H1 (cell line): ENCODE measurements around the gene PHGDH. TPM values are rescaled to one million over a fixed set of nuclear protein-coding genes. Genes with fewer than 3 reads are reported as not detected.
"Not testable (repeated sequence)": the region's sequence is repeated elsewhere in the genome, so short reads cannot be mapped to it uniquely, and the experiment has no call there.

Experiments
- CTCF ChIA-PET: fragments of 300-600 bp; sonication (Branson Sonifier 250); formaldehyde crosslinking; loops from one replicate; lab custom pipeline; 2021; ENCODE audit not compliant: partially characterized antibody; lab: Charles Lee
- POLR2A ChIA-PET: fragments of 300-600 bp; sonication (Branson Sonifier 250); formaldehyde crosslinking; loops from one replicate; lab custom pipeline; 2021; ENCODE audit warnings: inconsistent platforms; ENCODE audit not compliant: partially characterized antibody; lab: Charles Lee
- DNase-seq, 2 experiments: peaks; one replicate each; pipeline versions ENCODE4 v3.0.0 to v3.0.0-alpha.2; 2010 to 2022; ENCODE audit warnings: low spot score in 2 of 2, low read depth in 1 of 2, mixed read lengths in 1 of 2
- FAIRE-seq: peaks from 2 replicates; lab custom pipeline; 2011; peaks lifted over from hg19 to GRCh38; lab: Jason Lieb, UNC
- H2AFZ ChIP-seq: 2 replicates; pipeline ENCODE4 v1.8.1; 2012; ENCODE audit warnings: low read length, inconsistent platforms
- H2AK5ac ChIP-seq: 2 replicates; pipeline ENCODE4 v1.6.1; 2013; ENCODE audit warnings: low read depth, low read length
- H2BK120ac ChIP-seq: replicated peaks from 2 replicates; pipeline ENCODE3; 2013; ENCODE audit warnings: low read depth, low read length, inconsistent platforms
- H2BK12ac ChIP-seq: 2 replicates; pipeline ENCODE4 v1.6.1; 2013; ENCODE audit warnings: low read depth, low read length
- H2BK15ac ChIP-seq: 2 replicates; pipeline ENCODE4 v1.6.1; 2013; ENCODE audit warnings: low read length
- H2BK20ac ChIP-seq: 2 replicates; pipeline ENCODE4 v1.6.1; 2013; ENCODE audit warnings: low read length
- H2BK5ac ChIP-seq: 2 replicates; pipeline ENCODE4 v1.6.1; 2013; ENCODE audit warnings: low read depth, low read length
- H3K14ac ChIP-seq: 2 replicates; pipeline ENCODE4 v1.6.1; 2013; ENCODE audit warnings: inconsistent platforms; ENCODE audit not compliant: insufficient read length
- H3K18ac ChIP-seq: 2 replicates; pipeline ENCODE4 v1.6.1; 2013; ENCODE audit warnings: low read length; ENCODE audit errors: extremely low read depth
- H3K23ac ChIP-seq: 2 replicates; pipeline ENCODE4 v1.6.1; 2013; ENCODE audit warnings: inconsistent platforms; ENCODE audit not compliant: insufficient read length
- H3K23me2 ChIP-seq: 2 replicates; pipeline ENCODE4 v1.6.1; 2013; ENCODE audit warnings: low read depth, low read length
- H3K27ac ChIP-seq: 2 replicates; pipeline ENCODE4 v1.6.1; 2011; ENCODE audit warnings: low read depth, low read length, inconsistent platforms
- H3K27me3 ChIP-seq, 4 experiments: replicated peaks in 1 of 4; 1 replicate in 1 of 4; 2 replicates in 3 of 4; pipeline versions ENCODE4 v1.6.1 to v1.8.1; 2011 to 2013; ENCODE audit warnings: low read length in 3 of 4, mild to moderate bottlenecking in 3 of 4, inconsistent platforms in 2 of 4, mixed read lengths in 2 of 4, moderate library complexity in 1 of 4; ENCODE audit not compliant: control insufficient read depth in 3 of 4, insufficient read depth in 3 of 4; ENCODE audit errors: extremely low read depth in 1 of 4
- H3K36me3 ChIP-seq, 4 experiments: 2 replicates each; pipeline versions ENCODE4 v1.6.1 to v1.8.1; 2011 to 2013; ENCODE audit warnings: mild to moderate bottlenecking in 4 of 4, low read length in 3 of 4, moderate library complexity in 2 of 4, control low read depth in 1 of 4, inconsistent platforms in 1 of 4; ENCODE audit not compliant: insufficient read depth in 4 of 4, control insufficient read depth in 2 of 4
- H3K4ac ChIP-seq: replicated peaks from 2 replicates; pipeline ENCODE3; 2013; ENCODE audit warnings: low read length, low read depth, mixed read lengths, inconsistent platforms; ENCODE audit not compliant: insufficient read length
- H3K4me1 ChIP-seq, 4 experiments: replicated peaks in 1 of 4; 1 replicate in 1 of 4; 2 replicates in 3 of 4; pipeline versions ENCODE4 v1.6.1 to v1.8.1; 2011 to 2013; ENCODE audit warnings: low read length in 3 of 4, inconsistent platforms in 2 of 4, mixed read lengths in 1 of 4; ENCODE audit not compliant: insufficient read depth in 4 of 4, control insufficient read depth in 3 of 4
- H3K4me2 ChIP-seq, 2 experiments: 2 replicates each; pipeline versions ENCODE4 v1.6.1 to v1.8.1; 2011 to 2013; ENCODE audit warnings: low read depth in 2 of 2, low read length in 2 of 2, control low read depth in 1 of 2, inconsistent platforms in 1 of 2, mild to moderate bottlenecking in 1 of 2; ENCODE audit not compliant: insufficient read depth in 1 of 2
- H3K4me3 ChIP-seq, 4 experiments: fragments of 200-600, 300-600 bp in 1 of 4; sonication (generic), shearing (Covaris generic), sonication (Bioruptor Twin) in 1 of 4; 2 replicates each; pipeline versions ENCODE4 v1.5.1 to v1.8.1; 2011 to 2016; ENCODE audit warnings: low read length in 4 of 4, low read depth in 3 of 4, control low read depth in 2 of 4, inconsistent platforms in 2 of 4, mild to moderate bottlenecking in 2 of 4, mixed read lengths in 1 of 4, moderate library complexity in 1 of 4; ENCODE audit not compliant: insufficient read depth in 2 of 4; ENCODE audit errors: extremely low read depth in 1 of 4
- H3K56ac ChIP-seq: replicated peaks from 2 replicates; pipeline ENCODE3; 2013; ENCODE audit warnings: low read depth, mild to moderate bottlenecking, mixed read lengths, low read length, inconsistent platforms; ENCODE audit not compliant: insufficient read length
- H3K79me1 ChIP-seq: 2 replicates; pipeline ENCODE4 v1.6.1; 2013; ENCODE audit warnings: low read depth, low read length, control low read depth
- H3K79me2 ChIP-seq, 2 experiments: 2 replicates each; pipeline versions ENCODE4 v1.6.1 to v1.8.1; 2012 to 2013; ENCODE audit warnings: low read length in 2 of 2, mild to moderate bottlenecking in 2 of 2, inconsistent platforms in 1 of 2; ENCODE audit not compliant: insufficient read depth in 2 of 2, control insufficient read depth in 1 of 2
- H3K9ac ChIP-seq, 4 experiments: replicated peaks in 1 of 4; 1 replicate in 1 of 4; 2 replicates in 3 of 4; pipeline versions ENCODE4 v1.6.1 to v1.8.1; 2011 to 2013; ENCODE audit warnings: low read depth in 3 of 4, low read length in 3 of 4, control low read depth in 2 of 4, mild to moderate bottlenecking in 2 of 4, moderate library complexity in 2 of 4, inconsistent platforms in 1 of 4; ENCODE audit errors: extremely low read depth in 1 of 4
- H3K9me3 ChIP-seq, 2 experiments: 2 replicates each; pipeline versions ENCODE4 v1.6.1 to v1.8.1; 2012 to 2013; ENCODE audit warnings: mild to moderate bottlenecking in 2 of 2, moderate library complexity in 2 of 2, control low read depth in 1 of 2, inconsistent platforms in 1 of 2, low read depth in 1 of 2, low read length in 1 of 2, mixed read lengths in 1 of 2; ENCODE audit not compliant: insufficient read depth in 2 of 2
- H4K20me1 ChIP-seq, 2 experiments: replicated peaks in 1 of 2; 2 replicates each; pipeline versions ENCODE3 to v1.8.1; 2011 to 2013; ENCODE audit warnings: inconsistent platforms in 2 of 2, low read length in 2 of 2, mild to moderate bottlenecking in 1 of 2; ENCODE audit not compliant: insufficient read depth in 2 of 2, control insufficient read depth in 1 of 2
- H4K5ac ChIP-seq: 2 replicates; pipeline ENCODE4 v1.6.1; 2013; ENCODE audit warnings: low read length, low read depth, mixed read lengths, inconsistent platforms; ENCODE audit not compliant: insufficient read length
- H4K8ac ChIP-seq: 2 replicates; pipeline ENCODE4 v1.8.0; 2013; ENCODE audit warnings: mild to moderate bottlenecking, moderate library complexity, low read length, inconsistent platforms; ENCODE audit not compliant: insufficient read depth; ENCODE audit errors: extremely low read depth
- H4K91ac ChIP-seq: replicated peaks from 2 replicates; pipeline ENCODE3; 2013; ENCODE audit warnings: low read length, mixed read lengths, inconsistent platforms; ENCODE audit not compliant: insufficient read length
- WGBS, 2 experiments: shearing (Covaris generic) in 1 of 2; methylation state at CpG; one replicate each; pipeline versions ENCODE4 v1.1.6 to v1.1.7; 2013 to 2015; ENCODE audit warnings: low lambda C conversion rate in 2 of 2, mixed read lengths in 2 of 2, inconsistent platforms in 1 of 2, low coverage in 1 of 2, missing lambda C conversion rate in 1 of 2; ENCODE audit not compliant: insufficient replicate concordance in 2 of 2, insufficient coverage in 1 of 2, insufficient read length in 1 of 2; ENCODE audit errors: extremely low coverage in 1 of 2, missing lambda C conversion rate in 1 of 2; 5-methylcytosine and 5-hydroxymethylcytosine counted together
- polyA plus RNA-seq, 7 experiments: library from polyadenylated mRNA; depleted of rRNA in 3 of 7; stranded (reverse) in 5 of 7; unstranded in 2 of 7; fragments of >200 nt in 5 of 7; fragments of 200-250 nt in 2 of 7; gene quantifications; 1 replicate in 5 of 7; 2 replicates in 1 of 7; 4 replicates in 1 of 7; pipeline versions ENCODE4 v1.2.1 to v1.2.3, GENCODE V29; 2011 to 2013; ENCODE audit warnings: missing spikeins in 2 of 7, mixed read lengths in 2 of 7
- total RNA-seq: library from RNA; stranded (reverse); fragmentation: NEBNext Ultra II Directional; extraction: Animal tissue kit (Norgen Biotek cat#: 25700); gene quantifications from 2 replicates; pipeline ENCODE4 v1.2.1, GENCODE V29; 2021

The PHGDH gene
- total and polyA plus RNA-seq, 2 of the 8 experiments (the other 6 are each of a cell fraction or from before 2014, with no cell fraction given): 358 to 687 TPM

GRCh38 chr1:119706599-119706998 is 5.1 kb upstream of the PHGDH start:
- H2BK20ac ChIP-seq: not testable (repeated sequence)

More at GRCh38 chr1:119706599-119706998, 5.1 kb upstream of the PHGDH start:
- H4K20me1 ChIP-seq, CTCF ChIA-PET, H3K14ac ChIP-seq, H3K79me1 ChIP-seq, H4K8ac ChIP-seq, H3K56ac ChIP-seq, H3K23me2 ChIP-seq, H2BK120ac ChIP-seq, H3K23ac ChIP-seq, H4K5ac ChIP-seq, FAIRE-seq, H3K4me2 ChIP-seq, H3K27me3 ChIP-seq, H3K36me3 ChIP-seq, DNase-seq, H3K4me3 ChIP-seq, H2BK5ac ChIP-seq, H3K4ac ChIP-seq, H2AFZ ChIP-seq, H3K79me2 ChIP-seq, H4K91ac ChIP-seq, H2BK12ac ChIP-seq, H2AK5ac ChIP-seq, H2BK15ac ChIP-seq, H3K18ac ChIP-seq, H3K9ac ChIP-seq, H3K27ac ChIP-seq, H3K9me3 ChIP-seq, H3K4me1 ChIP-seq: not testable (repeated sequence)
- 96% methylated on average over 5 of the region's 6 CpGs; no CpG with 5 or more reads in 1 of the 2 experiments for WGBS, 2 experiments
- POLR2A ChIA-PET: interaction anchor here (9.5 kb wide), 1 partner anchor 19 kb away, joined by 132 read pairs; no protein-coding TSS in a partner anchor
